Measurements from ENCODE around the gene MYDGF. TPM values are rescaled to one million over a fixed set of nuclear protein-coding genes. Genes with fewer than 3 reads are reported as not detected.

The MYDGF gene
- total and polyA plus RNA-seq, 9 of the 15 experiments (the other 6 are each of a cell fraction or from before 2014, with no cell fraction given) = 4.2 to 141 (median 82.1) TPM

GRCh38 chr19:4624301-4624700 is 45.8 kb downstream of the MYDGF start:
- no peak overlapping the region for H3K4me2 ChIP-seq (ENCODE audit: insufficient read depth, low read length)
- H3K4me3 ChIP-seq = no peak overlapping the region
- in situ Hi-C loops (cut with MboI) = no loop called here

GRCh38 chr19:4622695-4623421 is 47.3 kb downstream of the MYDGF start:
- BruUV-seq (replicated peaks) = no TSS peak
- peak; percentile 11; the same call in 1 of the 2 replicates for TF ChIP-seq TFAP4 (CRISPR knock-in tag; IDR thresholded peaks at IDR 0.05; ENCODE audit: borderline replicate concordance)
- TF ChIP-seq TRIM25 (IDR thresholded peaks at IDR 0.05; ENCODE audit: borderline replicate concordance) = no peak
- TF ChIP-seq SMAD4 (CRISPR knock-in tag; conservative IDR thresholded peaks at IDR 0.05) = no peak
- TF ChIP-seq ZNF232 (CRISPR knock-in tag; IDR thresholded peaks at IDR 0.05) = no peak
- TF ChIP-seq PRDM10 (IDR thresholded peaks at IDR 0.05; ENCODE audit: partially characterized antibody) = peak; percentile 24

More at GRCh38 chr19:4624301-4624700, 45.8 kb downstream of the MYDGF start:
- intact Hi-C loops (cut with micrococcal nuclease) = no loop called here
- Histone ChIP-seq H2AFZ (ENCODE audit: low read depth, low read length) (no peak overlapping the region), H3K9me3 (replicated peaks; ENCODE audit: control insufficient read depth, insufficient read depth, low read depth, low read length) (no peaks in the 10 kb centered on the region), H3K9ac (ENCODE audit: insufficient read depth in 1 of 2, low read depth in 2 of 2, low read length in 2 of 2) (no peak overlapping the region), H3K9me1 (ENCODE audit: control insufficient read depth, insufficient read depth, low read length) (no peaks in the 10 kb centered on the region), H3K36me3 (ENCODE audit: control insufficient read depth, insufficient read depth, low read length) (no peaks in the 10 kb centered on the region), H3K27ac (ENCODE audit: extremely low read depth, low read depth, low read length) (no peak overlapping the region; the same call in 2 of the 3 replicates), H3K79me2 (ENCODE audit: control insufficient read depth, insufficient read depth, low read length) (no peaks in the 10 kb centered on the region), H3K4me1 (replicated peaks in 1 of 2; ENCODE audit: control insufficient read depth in 2 of 2, insufficient read depth in 2 of 2, low read length in 2 of 2) (peaks cover 9 to 13% of the 10 kb centered on the region in 2 experiments; a peak in 4 of 5 replicates), H4K20me1 (replicated peaks; ENCODE audit: control insufficient read depth, insufficient read depth, low read length) (no peaks in the 10 kb centered on the region), H3K27me3 (ENCODE audit: control insufficient read depth in 2 of 2, insufficient read depth in 2 of 2, low read length in 2 of 2) (no peaks in the 10 kb centered on the region; a peak in 1 of 5 replicates)
- FAIRE-seq (no peak), ATAC-seq (no peak), DNase-seq (ENCODE audit: extremely low read depth in 1 of 4, low spot score in 3 of 4) (no peak)
- POLR2A ChIA-PET = no interaction called here
- TF ChIP-seq POLR3A (IDR thresholded peaks at IDR 0.05; ENCODE audit: borderline replicate concordance, extremely low read depth, insufficient read depth, insufficient read length) (peak; percentile 13), ZNF354B (CRISPR knock-in tag; IDR thresholded peaks at IDR 0.05) (no peak)
- 59% methylated on average over 5 of the region's 5 CpGs for WGBS (ENCODE audit: insufficient coverage, low coverage, missing lambda C conversion rate)
- CTCF ChIA-PET (ENCODE audit: low intra/inter-chr PET ratio) = interaction anchor here (1.2 kb wide), 1 partner anchor 9 kb away, joined by 4 read pairs; no protein-coding TSS in a partner anchor
- no TSS peak for BruUV-seq (replicated peaks)

More at GRCh38 chr19:4622695-4623421, 47.3 kb downstream of the MYDGF start:
- H3K27me3 ChIP-seq (ENCODE audit: control insufficient read depth in 2 of 2, insufficient read depth in 2 of 2, low read length in 2 of 2) = no peaks in the 10 kb centered on the region; a peak in 1 of 5 replicates
- no peaks in the 10 kb centered on the region for H3K36me3 ChIP-seq (ENCODE audit: control insufficient read depth, insufficient read depth, low read length)
- DNase-seq (ENCODE audit: extremely low read depth in 1 of 4, low spot score in 3 of 4) (peak; percentile 77 to 84 (median 80)), FAIRE-seq (peak; percentile 79), ATAC-seq (peak; percentile 95)
- in situ Hi-C loops (cut with MboI) = no loop called here
- intact Hi-C loops (cut with micrococcal nuclease) = no loop called here
- peak overlapping the region in 1 of 2 experiments; percentile 71; a peak in 1 of 4 replicates for H3K9ac ChIP-seq (ENCODE audit: insufficient read depth in 1 of 2, low read depth in 2 of 2, low read length in 2 of 2)
- no peak overlapping the region for H3K27ac ChIP-seq (ENCODE audit: extremely low read depth, low read depth, low read length)
- H3K9me3 ChIP-seq (replicated peaks; ENCODE audit: control insufficient read depth, insufficient read depth, low read depth, low read length) = no peaks in the 10 kb centered on the region
- peaks cover 9 to 13% of the 10 kb centered on the region in 2 experiments; a peak in 4 of 5 replicates for H3K4me1 ChIP-seq (replicated peaks in 1 of 2; ENCODE audit: control insufficient read depth in 2 of 2, insufficient read depth in 2 of 2, low read length in 2 of 2)
- no peaks in the 10 kb centered on the region for H3K9me1 ChIP-seq (ENCODE audit: control insufficient read depth, insufficient read depth, low read length)
- ChIA-PET CTCF (ENCODE audit: low intra/inter-chr PET ratio) (no interaction called here), POLR2A (interaction anchor here (0.6 to 1.0 kb wide), 8 partner anchors 10 to 1374 kb away, joined by 3 to 5 read pairs (median 3); no protein-coding TSS in a partner anchor)
- no peaks in the 10 kb centered on the region for H3K79me2 ChIP-seq (ENCODE audit: control insufficient read depth, insufficient read depth, low read length)
- WGBS (ENCODE audit: insufficient coverage, low coverage, missing lambda C conversion rate) = 13% methylated on average over 12 of the region's 12 CpGs
- no peak overlapping the region for H3K4me3 ChIP-seq
- no peaks in the 10 kb centered on the region for H4K20me1 ChIP-seq (replicated peaks; ENCODE audit: control insufficient read depth, insufficient read depth, low read length)
- H2AFZ ChIP-seq (ENCODE audit: low read depth, low read length) = peak overlapping the region; percentile 67
- H3K4me2 ChIP-seq (ENCODE audit: insufficient read depth, low read length) = peak overlapping the region; percentile 18; the same call in 1 of the 2 replicates

All from K562 (cell line).